HG03432 (cell line): ENCODE data around the gene HLA-B.

Experiments
- ATAC-seq: cut with Tn5 transposase; IDR thresholded peaks from one replicate; pipeline ENCODE4 v1.9.1; 2021; ENCODE audit warnings: mild to moderate bottlenecking, moderate library complexity; ENCODE audit not compliant: unreplicated experiment

HLA-B gene

GRCh38 chr6:31308050-31308844 is 48.7 kb downstream of the HLA-B start:
- no peak for ATAC-seq

DNA sequence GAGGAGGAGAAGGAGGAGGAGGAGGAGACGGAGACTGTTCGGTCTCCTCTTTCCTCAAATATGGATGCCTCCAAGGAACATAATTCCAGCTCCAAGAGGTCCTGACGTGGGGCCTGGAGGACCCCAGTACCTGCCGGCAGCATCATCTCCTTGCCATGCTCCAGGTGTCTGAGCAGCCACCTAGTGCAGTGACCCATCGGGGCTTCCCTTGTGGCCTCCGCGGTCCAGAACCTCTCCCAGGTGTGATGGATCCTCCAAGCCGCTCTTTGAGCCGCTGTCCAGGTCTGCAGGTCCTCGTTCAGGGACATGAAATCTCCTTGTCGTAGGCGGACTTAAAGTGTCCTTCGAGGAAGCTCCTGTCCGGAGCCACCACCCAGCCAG is 49.3 kb downstream of the HLA-B start:
- no peak for ATAC-seq

- no peak for ATAC-seq
Measured at GRCh38 chr6:31305703-31306219, 51.2 kb downstream of the HLA-B start.

GRCh38 chr6:31304683-31305082 is 52.3 kb downstream of the HLA-B start:
- ATAC-seq = no peak
